ENCODE results near the gene TMEM134. TPM values are rescaled to one million over a fixed set of nuclear protein-coding genes. Genes with fewer than 3 reads are reported as not detected.

Gene TMEM134
- total and polyA plus RNA-seq, 2 of the 4 experiments (the other 2 are of a cell fraction), result 12.5 to 55.0 TPM

DNA sequence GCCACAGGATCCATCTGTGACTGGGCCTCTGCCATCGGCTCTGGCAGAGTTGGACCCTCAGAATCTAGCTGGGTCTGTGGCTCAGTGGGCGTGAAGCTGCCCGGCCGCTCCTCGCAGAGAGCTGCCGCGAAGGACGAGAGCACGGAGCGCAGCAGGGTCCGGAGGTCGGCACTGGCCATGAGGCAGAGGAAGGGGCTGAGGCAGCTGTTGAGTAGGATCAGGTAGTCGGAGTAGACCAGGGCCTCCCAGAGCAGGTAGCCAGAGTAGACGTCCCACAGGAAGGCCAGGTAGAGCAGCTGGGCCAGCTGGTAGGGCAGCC is 17.4 kb downstream of the TMEM134 start:
- ChIA-PET POLR2A (ENCODE audit: unreplicated experiment) (no interaction called here), CTCF (no interaction called here)
- Histone ChIP-seq H2AK5ac (ENCODE audit: low read depth, low read length) (no peak overlapping the region), H2AK9ac (replicated peaks; ENCODE audit: low read depth, low read length, poor library complexity) (no peak overlapping the region), H4K91ac (ENCODE audit: insufficient read depth, low read depth, low read length) (no peak overlapping the region), H3K36me3 (ENCODE audit: control insufficient read depth, insufficient read depth, low read length) (no peaks in the 10 kb centered on the region), H2BK20ac (ENCODE audit: low read depth, low read length) (no peak overlapping the region), H4K5ac (ENCODE audit: low read depth, low read length) (no peak overlapping the region), H3K27ac (ENCODE audit: insufficient read depth, low read length) (no peak overlapping the region), H3K4me3 (ENCODE audit: insufficient read depth, low read depth, low read length) (no peak overlapping the region), H3K4me1 (ENCODE audit: control insufficient read depth, insufficient read depth, low read length) (no peaks in the 10 kb centered on the region), H2BK5ac (ENCODE audit: low read depth, low read length, poor library complexity, severe bottlenecking) (no peak overlapping the region), H3K27me3 (ENCODE audit: control insufficient read depth, insufficient read depth, low read length) (peaks cover 17% of the 10 kb centered on the region; the same call in 1 of the 2 replicates), H3K4ac (ENCODE audit: low read depth, low read length) (no peak overlapping the region), H4K20me1 (ENCODE audit: insufficient read depth, low read length) (no peaks in the 10 kb centered on the region), H3K56ac (ENCODE audit: extremely low read depth, insufficient read depth, low read length) (no peak overlapping the region), H2BK15ac (ENCODE audit: low read depth, low read length) (no peak overlapping the region), H3K79me1 (ENCODE audit: low read depth in 1 of 2, low read length in 2 of 2) (no peaks in the 10 kb centered on the region), H3K23ac (ENCODE audit: low read depth, low read length) (no peak overlapping the region), H3K18ac (ENCODE audit: low read depth, low read length) (no peak overlapping the region), H2AFZ (replicated peaks; ENCODE audit: low read length, poor library complexity) (peak overlapping the region; percentile 58), H3K9ac (ENCODE audit: low read depth, low read length) (no peak overlapping the region), H2BK120ac (ENCODE audit: low read depth, low read length) (no peak overlapping the region), H3K4me2 (ENCODE audit: low read depth, low read length) (no peak overlapping the region), H3K14ac (replicated peaks; ENCODE audit: low read depth, low read length) (no peak overlapping the region), H3K9me3 (ENCODE audit: control insufficient read depth, insufficient read depth, low read length) (no peaks in the 10 kb centered on the region), H4K8ac (ENCODE audit: low read depth in 2 of 2, low read length in 2 of 2) (no peak overlapping the region), H3K9me1 (ENCODE audit: insufficient read depth, low read length) (no peaks in the 10 kb centered on the region)
- DNase-seq (no peak), ATAC-seq (ENCODE audit: low read depth) (no peak)
- intact Hi-C loops (cut with micrococcal nuclease), result no loop called here
- TF ChIP-seq MAZ (IDR thresholded peaks at IDR 0.05; ENCODE audit: borderline replicate concordance, low read depth, low read length) (no peak), CEBPB (IDR thresholded peaks at IDR 0.05; ENCODE audit: low read depth, low read length) (no peak), RFX5 (IDR thresholded peaks at IDR 0.05; ENCODE audit: low read depth, low read length) (no peak), NFE2L2 (IDR thresholded peaks at IDR 0.05; ENCODE audit: low read depth, low read length) (no peak), BHLHE40 (IDR thresholded peaks at IDR 0.05; ENCODE audit: low read depth, low read length) (no peak), POLR2A (IDR thresholded peaks at IDR 0.05; ENCODE audit: low read depth, low read length) (no peak), MXI1 (IDR thresholded peaks at IDR 0.05; ENCODE audit: borderline replicate concordance, low read depth, low read length) (no peak), SMC3 (IDR thresholded peaks at IDR 0.05; ENCODE audit: low read depth, low read length) (no peak), MAFK (IDR thresholded peaks at IDR 0.05; ENCODE audit: low read depth, low read length) (no peak), ELK1 (IDR thresholded peaks at IDR 0.05; ENCODE audit: borderline replicate concordance, low read depth, low read length) (no peak), CHD1 (IDR thresholded peaks at IDR 0.05; ENCODE audit: low read depth, low read length) (no peak), RCOR1 (IDR thresholded peaks at IDR 0.05; ENCODE audit: insufficient replicate concordance, low read length) (no peak)
- TF ChIP-seq, protein P1, sequence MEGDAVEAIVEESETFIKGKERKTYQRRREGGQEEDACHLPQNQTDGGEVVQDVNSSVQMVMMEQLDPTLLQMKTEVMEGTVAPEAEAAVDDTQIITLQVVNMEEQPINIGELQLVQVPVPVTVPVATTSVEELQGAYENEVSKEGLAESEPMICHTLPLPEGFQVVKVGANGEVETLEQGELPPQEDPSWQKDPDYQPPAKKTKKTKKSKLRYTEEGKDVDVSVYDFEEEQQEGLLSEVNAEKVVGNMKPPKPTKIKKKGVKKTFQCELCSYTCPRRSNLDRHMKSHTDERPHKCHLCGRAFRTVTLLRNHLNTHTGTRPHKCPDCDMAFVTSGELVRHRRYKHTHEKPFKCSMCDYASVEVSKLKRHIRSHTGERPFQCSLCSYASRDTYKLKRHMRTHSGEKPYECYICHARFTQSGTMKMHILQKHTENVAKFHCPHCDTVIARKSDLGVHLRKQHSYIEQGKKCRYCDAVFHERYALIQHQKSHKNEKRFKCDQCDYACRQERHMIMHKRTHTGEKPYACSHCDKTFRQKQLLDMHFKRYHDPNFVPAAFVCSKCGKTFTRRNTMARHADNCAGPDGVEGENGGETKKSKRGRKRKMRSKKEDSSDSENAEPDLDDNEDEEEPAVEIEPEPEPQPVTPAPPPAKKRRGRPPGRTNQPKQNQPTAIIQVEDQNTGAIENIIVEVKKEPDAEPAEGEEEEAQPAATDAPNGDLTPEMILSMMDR (conservative IDR thresholded peaks at IDR 0.05; ENCODE audit: low read depth, low read length), result no peak
- in situ Hi-C loops (cut with MboI; ENCODE audit: low sequenced_read_pairs), result no loop called here
- no TSS peak for BruUV-seq (replicated peaks)
- WGBS, 2 experiments (ENCODE audit: extremely low coverage in 2 of 2, insufficient read length in 1 of 2), result 93% methylated on average over 12 of the region's 14 CpGs; no CpG with 5 or more reads in 1 of the 2 experiments
- dilution Hi-C loops (cut with HindIII; ENCODE audit: low sequenced_read_pairs, unreplicated experiment), result no loop called here

Data from IMR-90 (cell line).